ENCODE measurements around the gene HP. TPM values are rescaled to one million over a fixed set of nuclear protein-coding genes. Genes with fewer than 3 reads are reported as not detected.
"Not testable (repeated sequence)": the region's sequence is repeated elsewhere in the genome, so short reads cannot be mapped to it uniquely, and the experiment has no call there.

The HP gene
- total and polyA plus RNA-seq, 2 of the 13 experiments (the other 11 are each of a cell fraction or from before 2014, with no cell fraction given), result 387 to 524 TPM

GRCh38 chr16:72054254-72054847 lies at the start of gene HP (continued):
- TF ChIP-seq ARID5B (CRISPR knock-in tag; IDR thresholded peaks at IDR 0.05), result peak; percentile 89
- peak; percentile 74 for TF ChIP-seq PPARG (CRISPR knock-in tag; conservative IDR thresholded peaks at IDR 0.05)
- TF ChIP-seq HMG20B (CRISPR knock-in tag; conservative IDR thresholded peaks at IDR 0.05), result peak; percentile 30; the same call in 1 of the 2 replicates
- peak; percentile 72 for TF ChIP-seq POLR2G (IDR thresholded peaks at IDR 0.05; ENCODE audit: low read depth, low read length)
- TF ChIP-seq NFKBIZ (CRISPR knock-in tag; IDR thresholded peaks at IDR 0.05), result peak; percentile 71; the same call in 1 of the 2 replicates
- TF ChIP-seq BCL3 (CRISPR knock-in tag; IDR thresholded peaks at IDR 0.05), result 0 out of 2 replicates have a peak, but pooled peaks have one; percentile 23
- TF ChIP-seq GATAD2A (CRISPR knock-in tag; IDR thresholded peaks at IDR 0.05), result peak; percentile 85; the same call in 1 of the 2 replicates
- TF ChIP-seq HOXA3 (CRISPR knock-in tag; IDR thresholded peaks at IDR 0.05), result peak; percentile 38; the same call in 1 of the 2 replicates
- TF ChIP-seq ZNF264 (CRISPR knock-in tag; IDR thresholded peaks at IDR 0.05), result peak; percentile 81
- peak; percentile 20; the same call in 1 of the 2 replicates for TF ChIP-seq EHMT2 (IDR thresholded peaks at IDR 0.05; ENCODE audit: borderline replicate concordance, low read depth, low read length)
- TF ChIP-seq ZNF281 (CRISPR knock-in tag; IDR thresholded peaks at IDR 0.05; ENCODE audit: borderline replicate concordance), result peak; percentile 75; the same call in 1 of the 2 replicates
- 0 out of 2 replicates have a peak, but pooled peaks have one; percentile 42 for TF ChIP-seq ZNF614 (CRISPR knock-in tag; IDR thresholded peaks at IDR 0.05; ENCODE audit: borderline replicate concordance)
- peak; percentile 60; the same call in 1 of the 2 replicates for TF ChIP-seq DMAP1 (CRISPR knock-in tag; IDR thresholded peaks at IDR 0.05)
- TF ChIP-seq ZNF503 (CRISPR knock-in tag; IDR thresholded peaks at IDR 0.05), result peak; percentile 56
- TF ChIP-seq SIX1 (CRISPR knock-in tag; IDR thresholded peaks at IDR 0.05; ENCODE audit: borderline replicate concordance), result peak; percentile 43; the same call in 1 of the 2 replicates
- TF ChIP-seq SSRP1 (CRISPR knock-in tag; IDR thresholded peaks at IDR 0.05), result peak; percentile 57; the same call in 1 of the 2 replicates
- not testable (repeated sequence) for TF ChIP-seq FOXA1 (IDR thresholded peaks at IDR 0.05)
- TF ChIP-seq FOXA1 (CRISPR knock-in tag; IDR thresholded peaks at IDR 0.05), result 0 out of 2 replicates have a peak, but pooled peaks have one; percentile 48

Data from HepG2 (cell line).